Neural cell (in vitro differentiated cells): ENCODE results near the gene TCFL5. TPM values are rescaled to one million over a fixed set of nuclear protein-coding genes. Genes with fewer than 3 reads are reported as not detected.

ENCODE experiments used
- polyA plus RNA-seq: library from polyadenylated mRNA; depleted of rRNA; stranded (reverse); fragments of >200 nt; gene quantifications from 2 replicates; pipeline ENCODE4 v1.2.3, GENCODE V29; 2014
- small RNA-seq, 3 experiments: library from RNA; depleted of rRNA; stranded (forward); fragments of <200 nt; gene quantifications; one replicate each; pipeline ENCODE3, GENCODE V24; 2012

Gene TCFL5
- polyA plus RNA-seq, 1 donor from 2014 or later, result 9.8 TPM

Small RNA genes lying within 50 kb of the gene (small RNA-seq; reads per million reads assigned to genes)
- gene DPH3P1, result 0 reads per million in 3 experiments

Other genes with a start within 250 kb of the TCFL5 start
- gene SLCO4A1, start 219.3 kb downstream of the TCFL5 start, polyA plus RNA-seq, result 2.5 and 3.5 TPM in 2 replicates
- gene NTSR1, start 153.0 kb downstream of the TCFL5 start, polyA plus RNA-seq, result 0.05 and 0.22 TPM in 2 replicates
- gene MRGBP, start 65.3 kb downstream of the TCFL5 start, polyA plus RNA-seq, result 20.1 and 24.1 TPM in 2 replicates
- 15.6 and 23.3 TPM in 2 replicates for gene OGFR, start 57.0 kb downstream of the TCFL5 start, polyA plus RNA-seq
- 1.0 and 3.1 TPM in 2 replicates for gene COL9A3, start 44.8 kb downstream of the TCFL5 start, polyA plus RNA-seq
- gene DIDO1, start 64.7 kb upstream of the TCFL5 start, polyA plus RNA-seq, result 40.9 and 42.8 TPM in 2 replicates
- gene GID8, start 76.3 kb upstream of the TCFL5 start, polyA plus RNA-seq, result 54.8 and 56.4 TPM in 2 replicates
- not detected in 2 replicates for gene SLC17A9, start 90.9 kb upstream of the TCFL5 start, polyA plus RNA-seq
- gene BHLHE23, start 145.1 kb upstream of the TCFL5 start, polyA plus RNA-seq, result not detected in 2 replicates